Suppressor macrophage treated with lipopolysaccharide for 1 hour (primary cell): ENCODE measurements around the gene NFKBIB.
"Not testable (repeated sequence)": the region's sequence is repeated elsewhere in the genome, so short reads cannot be mapped to it uniquely, and the experiment has no call there.

Experiments
- DNase-seq, 3 donors: peaks; one replicate each; pipeline ENCODE4 v3.0.0-alpha.2; 2020 to 2022

Gene NFKBIB

DNA sequence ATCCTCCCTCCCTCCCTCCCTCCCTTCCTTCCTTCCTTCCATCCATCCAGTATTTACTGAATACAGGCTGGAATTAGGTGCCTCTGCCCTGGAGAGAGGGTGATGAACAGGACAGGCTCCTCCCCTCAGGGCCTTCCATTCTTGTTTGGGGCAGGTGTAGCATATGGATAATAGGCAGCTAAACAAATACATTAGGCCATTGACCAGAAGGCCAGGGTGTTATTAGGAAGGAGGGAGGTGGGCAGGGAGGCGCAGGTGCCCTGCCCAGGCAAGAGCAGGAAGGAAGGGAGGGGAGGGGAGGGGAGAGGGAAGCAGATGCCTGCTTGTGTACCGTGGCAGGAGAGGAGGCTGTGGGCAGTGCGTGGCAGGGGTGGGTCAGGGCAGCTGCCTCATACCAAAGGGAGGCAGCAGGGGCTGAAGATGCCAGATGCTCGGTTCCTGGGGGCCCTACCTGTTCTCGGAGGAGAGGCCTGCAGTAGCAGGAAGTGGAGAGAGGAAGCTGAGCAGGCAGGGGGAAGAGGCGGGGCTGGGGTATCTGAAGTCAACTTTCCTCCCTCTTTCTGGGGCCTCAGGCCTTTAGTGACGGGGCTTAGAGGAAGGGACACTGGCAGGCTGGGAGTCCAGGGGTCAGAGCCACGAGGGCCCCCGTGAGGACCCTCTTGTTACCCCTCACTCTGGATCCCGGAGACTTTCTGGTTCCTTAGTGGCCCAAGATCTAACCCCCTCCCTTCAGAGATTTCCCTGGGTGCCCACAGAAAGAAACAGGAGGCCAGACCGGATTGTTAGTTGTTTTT, 21.8 kb upstream of the NFKBIB start, which contains the start of gene RINL:
Gene RINL (minus strand): TSS at position 495 of the 794 bp plus-strand sequence. CDS start 1,533 bp downstream, outside the sequence.
- peak in 2 of 3 donors; percentile 29 to 48 for DNase-seq

GRCh38 chr19:38878575-38879399, 21.0 kb upstream of the NFKBIB start:
- DNase-seq: no peak

DNA sequence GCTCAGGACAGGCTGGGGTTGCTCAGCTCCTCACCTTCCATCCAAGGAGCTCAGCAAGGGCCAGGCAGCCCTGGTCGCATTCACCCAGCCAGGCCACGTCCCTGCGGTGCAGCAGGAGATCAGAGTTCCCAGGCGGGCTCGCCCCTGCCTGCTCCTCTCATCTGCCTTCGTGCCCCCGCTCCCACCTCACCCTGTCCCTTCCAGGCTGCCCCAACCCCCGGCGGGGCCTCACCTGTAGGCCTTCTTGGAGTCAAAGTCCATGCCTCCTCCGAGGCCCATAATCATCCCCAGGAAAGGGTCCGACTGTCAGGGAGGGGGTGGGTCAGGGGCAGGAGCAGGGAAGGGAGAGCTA, 20.4 kb upstream of the NFKBIB start:
- no peak for DNase-seq

GRCh38 chr19:38880076-38880881, 19.5 kb upstream of the NFKBIB start:
- DNase-seq: no peak

- DNase-seq: no peak
Observed at GRCh38 chr19:38880882-38881609, 18.7 kb upstream of the NFKBIB start.

DNA sequence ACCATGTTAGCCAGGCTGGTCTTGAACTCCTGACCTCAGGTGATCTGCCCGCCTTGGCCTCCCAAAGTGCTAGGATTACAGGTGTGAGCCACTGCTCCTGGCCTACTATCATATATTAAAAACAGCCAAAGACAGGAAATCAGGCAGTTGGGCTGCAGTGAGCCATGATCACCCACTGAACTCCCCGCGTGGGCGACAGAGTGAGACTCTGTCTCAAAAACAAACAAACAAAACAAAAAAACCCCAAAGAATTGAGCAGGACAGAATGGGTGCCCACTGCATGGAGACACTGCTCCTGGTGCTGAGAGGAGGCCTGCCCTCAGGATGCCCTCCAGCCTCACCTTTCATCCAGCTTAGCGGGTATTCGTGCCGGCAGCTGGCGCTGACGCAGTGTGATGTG, 16.5 kb upstream of the NFKBIB start:
- DNase-seq: no peak

- DNase-seq: not testable (repeated sequence)
Observed at GRCh38 chr19:38884691-38885090, 15.1 kb upstream of the NFKBIB start.

- DNase-seq: no peak
Observed at GRCh38 chr19:38888876-38889275, 10.9 kb upstream of the NFKBIB start.

DNA sequence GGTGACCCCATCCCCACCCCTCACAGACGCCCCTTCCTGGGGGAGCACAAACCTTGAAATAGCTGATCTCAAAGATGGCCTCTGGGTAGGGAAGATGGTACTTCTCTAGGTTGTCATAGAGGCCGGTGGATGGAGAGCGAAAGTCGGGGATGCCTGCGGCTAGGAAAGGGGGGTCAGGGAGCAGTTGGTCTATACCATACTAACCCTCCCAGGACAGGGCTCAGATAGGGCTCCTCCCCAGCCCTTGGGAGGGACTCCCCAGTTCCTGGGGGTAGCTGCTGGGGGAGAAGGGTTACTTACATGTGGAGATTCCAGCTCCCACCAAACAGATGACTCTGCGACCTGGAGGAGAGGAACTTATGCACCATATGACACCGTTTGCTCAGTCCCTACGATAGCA, 10.0 kb upstream of the NFKBIB start:
- no peak for DNase-seq

DNA sequence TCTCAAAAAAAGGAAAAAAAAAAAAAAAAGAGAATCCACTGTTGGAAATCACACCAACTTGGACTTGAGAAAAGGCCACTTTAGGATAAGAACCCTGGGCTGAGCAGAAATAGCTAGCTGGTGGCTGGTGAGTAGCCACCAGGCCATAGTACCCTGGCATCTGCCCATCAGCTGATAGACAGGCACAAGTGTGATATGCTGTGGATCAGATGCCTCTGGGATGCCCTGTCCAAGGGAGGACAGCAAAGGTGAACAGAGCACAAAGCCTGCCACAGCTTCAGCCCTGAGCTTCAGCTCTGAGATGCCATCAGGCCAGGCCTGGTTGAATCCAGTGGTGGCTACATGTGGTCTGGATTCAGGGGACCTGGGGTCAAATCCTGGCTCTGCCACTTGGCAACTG, 9.1 kb upstream of the NFKBIB start:
- DNase-seq: no peak

DNA sequence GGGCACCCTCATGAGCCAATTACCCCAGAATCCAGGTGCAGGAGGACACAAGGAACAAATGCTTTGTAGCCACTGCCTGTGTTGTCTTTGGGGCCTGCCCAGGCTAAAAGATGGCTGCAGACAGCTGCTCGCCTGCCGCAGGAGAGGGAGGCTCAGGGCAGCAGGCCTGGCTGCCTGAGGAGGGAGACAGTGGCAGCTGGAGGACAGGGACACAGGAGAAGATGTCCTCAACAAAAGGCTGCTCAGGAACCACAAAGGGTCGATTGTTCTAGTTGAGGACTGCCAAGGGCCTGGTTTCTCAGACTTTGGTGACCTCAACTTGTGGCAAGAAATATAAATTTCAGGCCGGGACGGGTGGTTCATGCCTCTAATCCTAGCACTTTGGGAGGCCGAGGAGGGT, 8.0 kb upstream of the NFKBIB start:
- DNase-seq: no peak

DNA sequence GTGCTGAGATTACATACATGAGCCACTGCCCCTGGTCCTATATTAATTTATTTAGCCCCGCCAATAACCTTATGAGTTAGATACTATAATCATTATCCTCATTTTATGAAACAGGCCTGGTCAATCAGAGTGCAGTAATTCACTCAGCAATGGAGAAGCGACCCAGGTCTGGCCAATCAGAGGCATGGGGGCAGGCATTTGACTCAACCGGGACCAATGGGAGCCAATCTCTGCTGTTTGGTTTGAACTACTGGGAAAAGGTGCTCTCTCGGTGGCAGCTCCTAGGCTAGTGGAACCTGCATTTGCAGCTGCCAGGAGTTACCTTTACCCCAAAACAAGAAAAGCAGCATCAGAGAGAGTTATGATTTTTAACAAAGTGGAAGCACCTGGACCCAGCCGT, 6.9 kb upstream of the NFKBIB start:
- DNase-seq: no peak

- no peak for DNase-seq
Observed at GRCh38 chr19:38893341-38893771, 6.4 kb upstream of the NFKBIB start.

- no peak for DNase-seq
Observed at GRCh38 chr19:38894968-38895367, 4.8 kb upstream of the NFKBIB start.

DNA sequence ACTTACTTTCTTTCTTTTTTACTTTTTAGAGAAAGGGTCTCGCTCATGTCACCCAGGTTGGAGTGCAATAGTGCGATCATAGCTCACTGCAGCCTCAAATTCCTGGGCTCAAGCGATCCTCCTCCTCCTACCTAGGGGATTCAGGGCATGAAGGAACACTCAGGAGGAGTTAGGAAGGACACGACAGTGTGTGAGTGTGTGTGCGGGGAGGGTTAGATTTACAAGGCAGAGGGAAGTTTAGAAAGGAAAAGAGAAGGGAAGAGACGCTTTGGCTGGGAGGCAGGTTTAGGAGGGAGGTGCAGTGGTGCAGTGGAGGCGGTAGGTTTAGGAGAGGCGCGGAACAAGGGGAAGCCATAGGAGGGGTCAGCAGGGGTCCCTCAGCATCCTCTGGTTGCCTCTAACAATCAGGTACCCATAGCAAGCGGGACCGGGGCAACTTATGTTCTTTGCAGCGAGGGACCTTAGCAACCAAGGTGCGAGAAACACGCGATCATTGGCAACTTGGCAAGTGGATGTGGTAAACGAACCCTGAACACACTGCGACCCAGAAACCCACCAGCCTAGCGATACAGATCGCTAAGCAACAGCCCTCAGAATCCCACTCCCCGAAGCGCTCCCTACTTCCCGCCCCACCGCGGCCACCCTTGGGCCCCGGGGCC, 852 bp upstream of the NFKBIB start:
- DNase-seq: peak in 2 of 3 donors; percentile 16 to 41

GRCh38 chr19:38900202-38900629, 447 bp downstream of the NFKBIB start:
- peak in 2 of 3 donors; percentile 72 to 76 for DNase-seq

GRCh38 chr19:38900743-38901190, 998 bp downstream of the NFKBIB start:
- peak in 2 of 3 donors; percentile 27 to 33 for DNase-seq

DNA sequence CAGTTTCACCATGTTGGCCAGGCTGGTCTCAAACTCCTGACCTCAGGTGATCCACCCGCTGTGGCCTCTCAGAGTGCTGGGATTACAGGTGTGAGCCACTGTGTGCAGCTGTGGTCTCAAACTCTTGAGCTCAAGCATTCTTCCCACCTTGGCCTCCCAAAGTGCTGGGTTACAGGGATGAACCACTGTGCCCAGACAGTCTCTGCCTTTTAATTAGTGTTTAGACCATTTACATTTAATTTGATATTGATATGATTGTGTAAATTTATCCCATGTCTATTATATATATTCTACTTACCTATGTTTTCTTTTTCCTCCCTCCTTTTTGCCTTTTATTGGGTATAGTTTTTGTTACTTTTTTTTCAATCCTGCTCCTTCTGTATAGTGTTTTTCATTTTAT, 1.9 kb downstream of the NFKBIB start:
- DNase-seq: no peak

DNA sequence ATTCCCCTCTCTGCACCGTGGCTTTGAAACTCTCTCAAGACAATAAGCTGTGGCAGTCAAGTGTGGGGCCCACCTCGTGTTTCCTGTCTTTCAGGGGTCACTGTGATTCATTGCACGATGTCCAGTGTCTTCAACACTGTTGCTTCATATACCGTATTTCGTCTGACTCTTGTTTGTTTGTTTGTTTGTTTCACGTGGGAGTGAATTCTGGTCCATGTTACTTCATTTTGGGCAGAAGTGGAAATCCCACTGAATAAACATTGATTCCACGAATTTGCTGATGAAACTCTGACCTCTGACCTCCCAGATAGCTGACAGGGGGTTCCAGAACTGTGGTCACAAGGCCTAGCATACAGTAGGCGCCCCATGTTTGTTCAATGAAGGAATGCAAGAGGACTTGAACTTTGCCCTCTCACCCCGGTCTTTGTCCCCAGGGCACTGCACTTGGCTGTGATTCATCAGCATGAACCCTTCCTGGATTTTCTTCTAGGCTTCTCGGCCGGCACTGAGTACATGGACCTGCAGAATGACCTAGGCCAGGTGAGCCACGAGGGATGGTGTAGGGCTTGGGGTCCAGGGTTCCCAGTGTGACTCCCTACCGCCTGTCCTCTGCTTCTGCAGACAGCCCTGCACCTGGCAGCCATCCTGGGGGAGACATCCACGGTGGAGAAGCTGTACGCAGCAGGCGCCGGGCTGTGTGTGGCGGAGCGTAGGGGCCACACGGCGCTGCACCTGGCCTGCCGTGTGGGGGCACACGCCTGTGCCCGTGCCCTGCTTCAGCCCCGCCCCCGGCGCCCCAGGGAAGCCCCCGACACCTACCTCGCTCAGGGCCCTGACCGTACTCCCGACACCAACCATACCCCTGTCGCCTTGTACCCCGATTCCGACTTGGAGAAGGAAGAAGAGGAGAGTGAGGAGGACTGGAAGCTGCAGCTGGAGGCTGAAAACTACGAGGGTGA, 5.1 kb downstream of the NFKBIB start:
- peak; percentile 27 to 52 (median 44) for DNase-seq

GRCh38 chr19:38905620-38906019, 5.9 kb downstream of the NFKBIB start:
- DNase-seq: no peak
